HL-60 (cell line): ENCODE results near the gene CFAP61.

Experiments used
- DNase-seq, 2 experiments: peaks; one replicate each; pipeline ENCODE4 v3.0.0-alpha.2; 2010 to 2020; ENCODE audit warnings: low read depth in 1 of 2, low spot score in 1 of 2
- H3K27ac ChIP-seq: fragments of 250-450 bp; sonication (Bioruptor Pico); replicated peaks from 2 replicates; pipeline ENCODE4 v1.5.1; 2020; ENCODE audit warnings: mild to moderate bottlenecking, moderate library complexity
- H3K27me3 ChIP-seq: fragments of 250-450 bp; sonication (Bioruptor Pico); 2 replicates; pipeline ENCODE4 v1.5.1; 2021; ENCODE audit warnings: mild to moderate bottlenecking, moderate library complexity; ENCODE audit not compliant: insufficient read depth, poor library complexity, severe bottlenecking
- H3K4me3 ChIP-seq: replicated peaks from 2 replicates; pipeline ENCODE4 v1.5.1; 2011; ENCODE audit warnings: mild to moderate bottlenecking, control low read depth, low read length; ENCODE audit not compliant: insufficient read depth
- GABPA ChIP-seq: IDR thresholded peaks from 2 replicates; pipeline ENCODE4 v1.6.1; 2012; ENCODE audit warnings: low read depth
- POLR2AphosphoS5 ChIP-seq: IDR thresholded peaks from 2 replicates; pipeline ENCODE4 v1.6.1; 2012; ENCODE audit warnings: low read depth
- SPI1 ChIP-seq: IDR thresholded peaks from 2 replicates; pipeline ENCODE4 v1.6.1; 2012; ENCODE audit warnings: low read depth, mild to moderate bottlenecking, borderline replicate concordance
- TF ChIP-seq, protein P1 (sequence below): IDR thresholded peaks from one replicate; pipeline ENCODE4 v1.5.1; 2011; ENCODE audit warnings: low read length, control low read depth, inconsistent platforms; ENCODE audit not compliant: insufficient read depth
- TF ChIP-seq, protein P2 (sequence below): IDR thresholded peaks from 2 replicates; pipeline ENCODE4 v1.6.1; 2012; ENCODE audit warnings: low read depth; ENCODE audit not compliant: insufficient replicate concordance

Gene CFAP61

GRCh38 chr20:20138301-20139064, 86.2 kb downstream of the CFAP61 start:
- peaks cover 6% of the 10 kb centered on the region for H3K27me3 ChIP-seq
- H3K4me3 ChIP-seq, result no peak overlapping the region
- H3K27ac ChIP-seq, result no peak overlapping the region
- no peak for DNase-seq
- TF ChIP-seq, protein P1, sequence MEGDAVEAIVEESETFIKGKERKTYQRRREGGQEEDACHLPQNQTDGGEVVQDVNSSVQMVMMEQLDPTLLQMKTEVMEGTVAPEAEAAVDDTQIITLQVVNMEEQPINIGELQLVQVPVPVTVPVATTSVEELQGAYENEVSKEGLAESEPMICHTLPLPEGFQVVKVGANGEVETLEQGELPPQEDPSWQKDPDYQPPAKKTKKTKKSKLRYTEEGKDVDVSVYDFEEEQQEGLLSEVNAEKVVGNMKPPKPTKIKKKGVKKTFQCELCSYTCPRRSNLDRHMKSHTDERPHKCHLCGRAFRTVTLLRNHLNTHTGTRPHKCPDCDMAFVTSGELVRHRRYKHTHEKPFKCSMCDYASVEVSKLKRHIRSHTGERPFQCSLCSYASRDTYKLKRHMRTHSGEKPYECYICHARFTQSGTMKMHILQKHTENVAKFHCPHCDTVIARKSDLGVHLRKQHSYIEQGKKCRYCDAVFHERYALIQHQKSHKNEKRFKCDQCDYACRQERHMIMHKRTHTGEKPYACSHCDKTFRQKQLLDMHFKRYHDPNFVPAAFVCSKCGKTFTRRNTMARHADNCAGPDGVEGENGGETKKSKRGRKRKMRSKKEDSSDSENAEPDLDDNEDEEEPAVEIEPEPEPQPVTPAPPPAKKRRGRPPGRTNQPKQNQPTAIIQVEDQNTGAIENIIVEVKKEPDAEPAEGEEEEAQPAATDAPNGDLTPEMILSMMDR, result no peak
- TF ChIP-seq, protein P2, sequence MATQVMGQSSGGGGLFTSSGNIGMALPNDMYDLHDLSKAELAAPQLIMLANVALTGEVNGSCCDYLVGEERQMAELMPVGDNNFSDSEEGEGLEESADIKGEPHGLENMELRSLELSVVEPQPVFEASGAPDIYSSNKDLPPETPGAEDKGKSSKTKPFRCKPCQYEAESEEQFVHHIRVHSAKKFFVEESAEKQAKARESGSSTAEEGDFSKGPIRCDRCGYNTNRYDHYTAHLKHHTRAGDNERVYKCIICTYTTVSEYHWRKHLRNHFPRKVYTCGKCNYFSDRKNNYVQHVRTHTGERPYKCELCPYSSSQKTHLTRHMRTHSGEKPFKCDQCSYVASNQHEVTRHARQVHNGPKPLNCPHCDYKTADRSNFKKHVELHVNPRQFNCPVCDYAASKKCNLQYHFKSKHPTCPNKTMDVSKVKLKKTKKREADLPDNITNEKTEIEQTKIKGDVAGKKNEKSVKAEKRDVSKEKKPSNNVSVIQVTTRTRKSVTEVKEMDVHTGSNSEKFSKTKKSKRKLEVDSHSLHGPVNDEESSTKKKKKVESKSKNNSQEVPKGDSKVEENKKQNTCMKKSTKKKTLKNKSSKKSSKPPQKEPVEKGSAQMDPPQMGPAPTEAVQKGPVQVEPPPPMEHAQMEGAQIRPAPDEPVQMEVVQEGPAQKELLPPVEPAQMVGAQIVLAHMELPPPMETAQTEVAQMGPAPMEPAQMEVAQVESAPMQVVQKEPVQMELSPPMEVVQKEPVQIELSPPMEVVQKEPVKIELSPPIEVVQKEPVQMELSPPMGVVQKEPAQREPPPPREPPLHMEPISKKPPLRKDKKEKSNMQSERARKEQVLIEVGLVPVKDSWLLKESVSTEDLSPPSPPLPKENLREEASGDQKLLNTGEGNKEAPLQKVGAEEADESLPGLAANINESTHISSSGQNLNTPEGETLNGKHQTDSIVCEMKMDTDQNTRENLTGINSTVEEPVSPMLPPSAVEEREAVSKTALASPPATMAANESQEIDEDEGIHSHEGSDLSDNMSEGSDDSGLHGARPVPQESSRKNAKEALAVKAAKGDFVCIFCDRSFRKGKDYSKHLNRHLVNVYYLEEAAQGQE, result no peak
- TF ChIP-seq SPI1 (no peak), GABPA (no peak), POLR2AphosphoS5 (no peak)

- no peak overlapping the region for H3K4me3 ChIP-seq
- no peak for DNase-seq
- peaks cover 6% of the 10 kb centered on the region for H3K27me3 ChIP-seq
- no peak overlapping the region for H3K27ac ChIP-seq
- TF ChIP-seq GABPA (no peak), SPI1 (no peak), POLR2AphosphoS5 (no peak)
- TF ChIP-seq, protein P2, result no peak
- TF ChIP-seq, protein P1, result no peak
Observed at GRCh38 chr20:20139403-20139802, 87.1 kb downstream of the CFAP61 start.

GRCh38 chr20:20143165-20143564, 90.8 kb downstream of the CFAP61 start:
- H3K27me3 ChIP-seq, result peaks cover 5% of the 10 kb centered on the region
- H3K27ac ChIP-seq, result no peak overlapping the region
- no peak for DNase-seq
- H3K4me3 ChIP-seq, result no peak overlapping the region
- no peak for TF ChIP-seq GABPA
- no peak for TF ChIP-seq SPI1
- TF ChIP-seq, protein P2, result no peak
- TF ChIP-seq POLR2AphosphoS5, result no peak
- TF ChIP-seq, protein P1, result no peak
